OCI-LY3 (cell line): ENCODE measurements around the gene CAPN10.

Source experiments
- H2AFZ ChIP-seq: fragments of 200-600, 300-600 bp; shearing (Covaris generic); 2 replicates; pipeline ENCODE4 v1.6.0; 2014; ENCODE audit warnings: antibody characterized with exemption, low read depth, low read length
- H3K27ac ChIP-seq: fragments of 200-600, 300-600 bp; sonication (generic); 2 replicates; pipeline ENCODE4 v1.5.1; 2014; ENCODE audit warnings: mild to moderate bottlenecking, low read length, moderate library complexity, mixed read lengths
- H3K27me3 ChIP-seq: fragments of 200-600, 300-600 bp; sonication (generic); 2 replicates; pipeline ENCODE4 v1.6.1; 2014; ENCODE audit warnings: low read depth, low read length, mixed read lengths
- H3K36me3 ChIP-seq: fragments of 200-600, 300-600 bp; sonication (generic); replicated peaks from 2 replicates; pipeline ENCODE3; 2014; ENCODE audit warnings: low read depth, low read length, mixed read lengths
- H3K4me1 ChIP-seq: fragments of 300-600, 200-600 bp; sonication (generic); 2 replicates; pipeline ENCODE4 v1.6.1; 2014; ENCODE audit warnings: low read length, mixed read lengths
- H3K4me2 ChIP-seq: fragments of 200-600, 300-600 bp; sonication (generic); 2 replicates; pipeline ENCODE4 v1.6.1; 2014; ENCODE audit warnings: low read length, mixed read lengths
- H3K4me3 ChIP-seq: fragments of 300-600, 200-600 bp; sonication (generic); 2 replicates; pipeline ENCODE4 v1.5.1; 2014; ENCODE audit warnings: antibody characterized with exemption, mild to moderate bottlenecking, low read length, moderate library complexity
- H3K79me2 ChIP-seq: fragments of 300-600, 200-600 bp; shearing (Covaris generic); 2 replicates; pipeline ENCODE4 v1.6.1; 2014; ENCODE audit warnings: mild to moderate bottlenecking, low read length, mixed read lengths
- H3K9ac ChIP-seq: fragments of 300-600, 200-600 bp; shearing (Covaris generic); 2 replicates; pipeline ENCODE4 v1.6.0; 2014; ENCODE audit warnings: mild to moderate bottlenecking, low read length, moderate library complexity
- H3K9me3 ChIP-seq: fragments of 200-600, 300-600 bp; shearing (Covaris generic); 2 replicates; pipeline ENCODE4 v1.6.1; 2014; ENCODE audit warnings: low read length, mixed read lengths; ENCODE audit not compliant: insufficient read depth
- H4K20me1 ChIP-seq: fragments of 200-600, 300-600 bp; sonication (generic); 2 replicates; pipeline ENCODE4 v1.6.1; 2016; ENCODE audit warnings: low read length, mixed read lengths; ENCODE audit not compliant: insufficient read depth
- EZH2phosphoT487 ChIP-seq: fragments of 200-600 bp; shearing (Covaris generic); IDR thresholded peaks from 2 replicates; pipeline ENCODE4 v1.6.1; 2018; ENCODE audit warnings: antibody characterized with exemption, mixed run types, low read depth
- TF ChIP-seq, protein P1 (sequence below): fragments of 200-600, 300-600 bp; sonication (generic); IDR thresholded peaks from 2 replicates; pipeline ENCODE4 v1.5.1; 2014; ENCODE audit warnings: antibody characterized with exemption, low read length, low read depth

The CAPN10 gene

GRCh38 chr2:240626531-240627300 is 40.2 kb downstream of the CAPN10 start:
- Histone ChIP-seq H3K4me2 (no peak overlapping the region), H3K27ac (no peak overlapping the region), H3K9me3 (no peaks in the 10 kb centered on the region), H4K20me1 (no peaks in the 10 kb centered on the region), H3K9ac (no peak overlapping the region), H3K27me3 (no peaks in the 10 kb centered on the region), H2AFZ (no peak overlapping the region), H3K36me3 (no peaks in the 10 kb centered on the region), H3K79me2 (no peaks in the 10 kb centered on the region), H3K4me3 (no peak overlapping the region), H3K4me1 (peaks cover 22% of the 10 kb centered on the region)
- TF ChIP-seq EZH2phosphoT487 = no peak
- TF ChIP-seq, protein P1, sequence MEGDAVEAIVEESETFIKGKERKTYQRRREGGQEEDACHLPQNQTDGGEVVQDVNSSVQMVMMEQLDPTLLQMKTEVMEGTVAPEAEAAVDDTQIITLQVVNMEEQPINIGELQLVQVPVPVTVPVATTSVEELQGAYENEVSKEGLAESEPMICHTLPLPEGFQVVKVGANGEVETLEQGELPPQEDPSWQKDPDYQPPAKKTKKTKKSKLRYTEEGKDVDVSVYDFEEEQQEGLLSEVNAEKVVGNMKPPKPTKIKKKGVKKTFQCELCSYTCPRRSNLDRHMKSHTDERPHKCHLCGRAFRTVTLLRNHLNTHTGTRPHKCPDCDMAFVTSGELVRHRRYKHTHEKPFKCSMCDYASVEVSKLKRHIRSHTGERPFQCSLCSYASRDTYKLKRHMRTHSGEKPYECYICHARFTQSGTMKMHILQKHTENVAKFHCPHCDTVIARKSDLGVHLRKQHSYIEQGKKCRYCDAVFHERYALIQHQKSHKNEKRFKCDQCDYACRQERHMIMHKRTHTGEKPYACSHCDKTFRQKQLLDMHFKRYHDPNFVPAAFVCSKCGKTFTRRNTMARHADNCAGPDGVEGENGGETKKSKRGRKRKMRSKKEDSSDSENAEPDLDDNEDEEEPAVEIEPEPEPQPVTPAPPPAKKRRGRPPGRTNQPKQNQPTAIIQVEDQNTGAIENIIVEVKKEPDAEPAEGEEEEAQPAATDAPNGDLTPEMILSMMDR = no peak

- Histone ChIP-seq H3K4me1 (peaks cover 16% of the 10 kb centered on the region), H2AFZ (no peak overlapping the region), H3K9ac (no peak overlapping the region), H4K20me1 (no peaks in the 10 kb centered on the region), H3K79me2 (no peaks in the 10 kb centered on the region), H3K36me3 (no peaks in the 10 kb centered on the region), H3K4me2 (no peak overlapping the region), H3K9me3 (no peaks in the 10 kb centered on the region), H3K4me3 (no peak overlapping the region), H3K27me3 (no peaks in the 10 kb centered on the region), H3K27ac (no peak overlapping the region)
- no peak for TF ChIP-seq EZH2phosphoT487
- TF ChIP-seq, protein P1 = no peak
These were observed 41.4 kb downstream of the CAPN10 start for GRCh38 chr2:240627736-240628506.

GRCh38 chr2:240628507-240628807 is 41.9 kb downstream of the CAPN10 start:
- no peaks in the 10 kb centered on the region for H4K20me1 ChIP-seq
- H3K4me1 ChIP-seq = peaks cover 16% of the 10 kb centered on the region
- H3K9me3 ChIP-seq = no peaks in the 10 kb centered on the region
- H3K27ac ChIP-seq = no peak overlapping the region
- no peak overlapping the region for H3K9ac ChIP-seq
- no peak overlapping the region for H3K4me3 ChIP-seq
- no peak for TF ChIP-seq EZH2phosphoT487
- TF ChIP-seq, protein P1 = no peak
- no peak overlapping the region for H3K4me2 ChIP-seq
- no peaks in the 10 kb centered on the region for H3K27me3 ChIP-seq
- no peaks in the 10 kb centered on the region for H3K79me2 ChIP-seq
- no peak overlapping the region for H2AFZ ChIP-seq
- H3K36me3 ChIP-seq = no peaks in the 10 kb centered on the region

- Histone ChIP-seq H3K4me2 (no peak overlapping the region), H3K4me1 (peaks cover 16% of the 10 kb centered on the region), H3K27ac (no peak overlapping the region), H3K79me2 (no peaks in the 10 kb centered on the region), H3K36me3 (no peaks in the 10 kb centered on the region), H3K4me3 (no peak overlapping the region), H3K9me3 (no peaks in the 10 kb centered on the region), H4K20me1 (no peaks in the 10 kb centered on the region), H2AFZ (no peak overlapping the region), H3K9ac (no peak overlapping the region), H3K27me3 (no peaks in the 10 kb centered on the region)
- TF ChIP-seq, protein P1 = no peak
- TF ChIP-seq EZH2phosphoT487 = no peak
These were observed 42.5 kb downstream of the CAPN10 start for GRCh38 chr2:240628808-240629618.
